H1 (cell line): ENCODE data around the gene PSMB11. TPM values are rescaled to one million over a fixed set of nuclear protein-coding genes. Genes with fewer than 3 reads are reported as not detected.
A peak's percentile ranks its signal among the peaks of the same experiment; 100 is the strongest.

ENCODE experiments used
- BACH1 ChIP-seq: IDR thresholded peaks from 2 replicates; pipeline ENCODE4 v1.6.1; 2012; ENCODE audit warnings: low read length, improper control_type of control experiment
- CEBPB ChIP-seq: IDR thresholded peaks from 2 replicates; pipeline ENCODE4 v1.6.1; 2012; ENCODE audit warnings: low read depth, low read length
- CTBP2 ChIP-seq: IDR thresholded peaks from 2 replicates; pipeline ENCODE4 v1.7.0; 2011; ENCODE audit warnings: borderline replicate concordance, mild to moderate bottlenecking, moderate library complexity, mixed read lengths, low read length; ENCODE audit not compliant: insufficient read depth, insufficient read length
- GABPA ChIP-seq: IDR thresholded peaks from 2 replicates; pipeline ENCODE4 v1.6.1; 2011; ENCODE audit warnings: mild to moderate bottlenecking, low read length, moderate library complexity, borderline replicate concordance; ENCODE audit not compliant: insufficient read depth
- KDM1A ChIP-seq: fragments of 200-600, 300-600 bp; sonication (generic); IDR thresholded peaks from 2 replicates; pipeline ENCODE4 v1.7.1; 2016; ENCODE audit warnings: mild to moderate bottlenecking, low read length, borderline replicate concordance
- KDM4A ChIP-seq: IDR thresholded peaks from one replicate; pipeline ENCODE4 v1.7.1; 2012; ENCODE audit warnings: low read depth, mild to moderate bottlenecking, moderate library complexity, low read length, inconsistent platforms; ENCODE audit not compliant: severe bottlenecking
- MAFK ChIP-seq: IDR thresholded peaks from 2 replicates; pipeline ENCODE4 v1.6.1; 2012; ENCODE audit warnings: low read depth, mild to moderate bottlenecking, improper control_type of control experiment, low read length
- NANOG ChIP-seq: IDR thresholded peaks from 2 replicates; pipeline ENCODE4 v1.6.1; 2011; ENCODE audit warnings: low read length, low read depth, mild to moderate bottlenecking, inconsistent platforms; ENCODE audit not compliant: insufficient read depth, poor library complexity, severe bottlenecking
- POU5F1 ChIP-seq: IDR thresholded peaks from 2 replicates; pipeline ENCODE4 v1.6.1; 2011; ENCODE audit warnings: low read depth, mild to moderate bottlenecking, low read length, moderate library complexity
- RBBP5 ChIP-seq: IDR thresholded peaks from 2 replicates; pipeline ENCODE4 v1.7.1; 2012; ENCODE audit warnings: low read depth, mild to moderate bottlenecking, inconsistent platforms, low read length, moderate library complexity, borderline replicate concordance
- RFX5 ChIP-seq: IDR thresholded peaks from 2 replicates; pipeline ENCODE4 v1.6.1; 2011; ENCODE audit warnings: low read depth, low read length, improper control_type of control experiment, borderline replicate concordance
- RNF2 ChIP-seq: fragments of 200-900, 300-1000 bp; sonication (generic); IDR thresholded peaks from 2 replicates; pipeline ENCODE4 v1.7.1; 2016; ENCODE audit warnings: borderline replicate concordance, low read depth, mild to moderate bottlenecking, antibody characterized with exemption, low read length; ENCODE audit not compliant: poor library complexity, severe bottlenecking; ENCODE audit errors: missing control alignments
- SAP30 ChIP-seq: fragments of 300-600 bp; sonication (generic); IDR thresholded peaks from 2 replicates; pipeline ENCODE4 v1.7.1; 2012; ENCODE audit warnings: low read length, moderate library complexity, mild to moderate bottlenecking, inconsistent platforms; ENCODE audit not compliant: insufficient read depth, insufficient replicate concordance
- SIX5 ChIP-seq: IDR thresholded peaks from 2 replicates; pipeline ENCODE4 v1.6.1; 2011; ENCODE audit warnings: mild to moderate bottlenecking, low read depth, low read length
- SP2 ChIP-seq: IDR thresholded peaks from 2 replicates; pipeline ENCODE4 v1.6.1; 2012; ENCODE audit warnings: mild to moderate bottlenecking, low read length, inconsistent platforms
- SRF ChIP-seq: IDR thresholded peaks from 2 replicates; pipeline ENCODE4 v1.6.1; 2011; ENCODE audit warnings: mild to moderate bottlenecking, low read depth, low read length, moderate library complexity
- TAF7 ChIP-seq: optimal IDR thresholded peaks from 2 replicates; pipeline ENCODE3; 2011; ENCODE audit warnings: low read depth, mild to moderate bottlenecking, inconsistent platforms, low read length, moderate library complexity, borderline replicate concordance
- TCF12 ChIP-seq: IDR thresholded peaks from 2 replicates; pipeline ENCODE4 v1.6.1; 2011; ENCODE audit warnings: low read depth, mild to moderate bottlenecking, low read length
- TEAD4 ChIP-seq: IDR thresholded peaks from 2 replicates; pipeline ENCODE4 v1.6.1; 2012; ENCODE audit warnings: low read depth, low read length, inconsistent platforms, mixed read lengths
- USF2 ChIP-seq: IDR thresholded peaks from 2 replicates; pipeline ENCODE4 v1.6.1; 2011; ENCODE audit warnings: low read length, improper control_type of control experiment
- ZNF274 ChIP-seq: IDR thresholded peaks from 2 replicates; pipeline ENCODE4 v1.7.0; 2012; ENCODE audit warnings: low read length, borderline replicate concordance; ENCODE audit errors: extremely low read depth
- polyA plus RNA-seq, 7 experiments: library from polyadenylated mRNA; depleted of rRNA in 3 of 7; stranded (reverse) in 5 of 7; unstranded in 2 of 7; fragments of >200 nt in 5 of 7; fragments of 200-250 nt in 2 of 7; gene quantifications; 1 replicate in 5 of 7; 2 replicates in 1 of 7; 4 replicates in 1 of 7; pipeline versions ENCODE4 v1.2.1 to v1.2.3, GENCODE V29; 2011 to 2013; ENCODE audit warnings: missing spikeins in 2 of 7, mixed read lengths in 2 of 7
- total RNA-seq: library from RNA; stranded (reverse); fragmentation: NEBNext Ultra II Directional; extraction: Animal tissue kit (Norgen Biotek cat#: 25700); gene quantifications from 2 replicates; pipeline ENCODE4 v1.2.1, GENCODE V29; 2021

PSMB11 gene
- total and polyA plus RNA-seq, 2 of the 8 experiments (the other 6 are each of a cell fraction or from before 2014, with no cell fraction given), result not detected

- TF ChIP-seq TCF12 (0 out of 2 replicates have a peak, but pooled peaks have one; percentile 14), SAP30 (no peak), CEBPB (no peak), KDM4A (peak; percentile 67), RNF2 (no peak), CTBP2 (no peak), MAFK (peak; percentile 43; the same call in 1 of the 2 replicates), POU5F1 (no peak), GABPA (no peak), NANOG (peak; percentile 83), USF2 (no peak), SRF (no peak), RFX5 (no peak), TAF7 (peak; percentile 41), BACH1 (peak; percentile 85), SP2 (peak; percentile 83), ZNF274 (no peak), SIX5 (no peak), KDM1A (peak; percentile 96; the same call in 1 of the 2 replicates), TEAD4 (0 out of 2 replicates have a peak, but pooled peaks have one; percentile 23), RBBP5 (peak; percentile 90)
These were observed 35.2 kb upstream of the PSMB11 start (continued) for GRCh38 chr14:23006544-23007419.
